ENCODE results near the gene NMT1.

GRCh38 chr17:45034599-45034998 is 26.5 kb upstream of the NMT1 start:
- TF ChIP-seq FOXP2 (optimal IDR thresholded peaks at IDR 0.05; ENCODE audit: control extremely low read depth, extremely low read length, insufficient read depth) = no peak
- no peak for TF ChIP-seq POLR2AphosphoS5 (IDR thresholded peaks at IDR 0.05; ENCODE audit: borderline replicate concordance, low read depth, low read length)
- TF ChIP-seq EZH2 (IDR thresholded peaks at IDR 0.05) = no peak
